K562 (cell line): ENCODE data around the gene CXCR5. TPM values are rescaled to one million over a fixed set of nuclear protein-coding genes. Genes with fewer than 3 reads are reported as not detected.

ENCODE experiments used
- ATAC-seq: fragments of 200-7000 bp; cut with Tn5 transposase; 3 replicates; pipeline ENCODE4 v1.9.1; 2020; ENCODE audit warnings: moderate library complexity
- BruUV-seq: library from RNA; stranded (reverse); fragments of 400-500 nt; replicated peaks from 2 replicates; lab custom pipeline; 2021; lab: Mats Ljungman, UMichigan
- CTCF ChIA-PET: fragments of 300-600 bp; formaldehyde crosslinking; extraction: SDS; loops from one replicate; lab custom pipeline; 2021; ENCODE audit warnings: low intra/inter-chr PET ratio; lab: Yijun Ruan, JAX
- POLR2A ChIA-PET: fragments of 300-600, 350-650 bp; sonication (Branson Sonifier 250); formaldehyde crosslinking; extraction: SDS; loops from one replicate; lab custom pipeline; 2021; ENCODE audit warnings: antibody characterized with exemption, inconsistent platforms; lab: Yijun Ruan, JAX
- DNase-seq, 4 experiments: peaks; one replicate each; pipeline versions ENCODE4 v3.0.0 to v3.0.0-alpha.2; 2011 to 2018; ENCODE audit warnings: low spot score in 3 of 4, mixed read lengths in 3 of 4; ENCODE audit errors: extremely low read depth in 1 of 4
- FAIRE-seq: peaks from 2 replicates; lab custom pipeline; 2011; peaks lifted over from hg19 to GRCh38; lab: Jason Lieb, UNC
- H2AFZ ChIP-seq: 2 replicates; pipeline ENCODE4 v1.6.0; 2011; ENCODE audit warnings: low read depth, low read length, control low read depth, inconsistent platforms
- H3K27ac ChIP-seq: fragments of 200-600 bp; 3 replicates; pipeline ENCODE4 v1.8.0; 2011; ENCODE audit warnings: low read depth, mild to moderate bottlenecking, control low read depth, inconsistent platforms, low read length, moderate library complexity, mixed read lengths; ENCODE audit errors: extremely low read depth
- H3K27me3 ChIP-seq, 2 experiments: fragments of 300-600 bp in 1 of 2; 2 replicates in 1 of 2; 3 replicates in 1 of 2; pipeline versions ENCODE4 v1.6.0 to v1.8.0; 2011; ENCODE audit warnings: inconsistent platforms in 2 of 2, low read length in 2 of 2, mild to moderate bottlenecking in 1 of 2, mixed read lengths in 1 of 2, moderate library complexity in 1 of 2; ENCODE audit not compliant: control insufficient read depth in 2 of 2, insufficient read depth in 2 of 2
- H3K36me3 ChIP-seq: fragments of 300-600 bp; 3 replicates; pipeline ENCODE4 v1.8.0; 2011; ENCODE audit warnings: mild to moderate bottlenecking, low read length, inconsistent platforms; ENCODE audit not compliant: control insufficient read depth, insufficient read depth
- H3K4me1 ChIP-seq, 2 experiments: fragments of 200-600 bp in 1 of 2; replicated peaks in 1 of 2; 2 replicates in 1 of 2; 3 replicates in 1 of 2; pipeline versions ENCODE4 v1.5.1 to v1.8.0; 2011; ENCODE audit warnings: inconsistent platforms in 2 of 2, low read length in 2 of 2, mild to moderate bottlenecking in 1 of 2, mixed read lengths in 1 of 2, moderate library complexity in 1 of 2; ENCODE audit not compliant: control insufficient read depth in 2 of 2, insufficient read depth in 2 of 2
- H3K4me2 ChIP-seq: 2 replicates; pipeline ENCODE4 v1.6.1; 2011; ENCODE audit warnings: low read length, control low read depth, inconsistent platforms, mixed read lengths; ENCODE audit not compliant: insufficient read depth
- H3K4me3 ChIP-seq: fragments of 200-600 bp; sonication (generic), shearing (Covaris generic); 2 replicates; pipeline ENCODE4 v1.5.1; 2016; ENCODE audit warnings: control low read depth, inconsistent platforms
- H3K79me2 ChIP-seq: fragments of 200-600 bp; 3 replicates; pipeline ENCODE4 v1.8.0; 2011; ENCODE audit warnings: low read length, inconsistent platforms; ENCODE audit not compliant: control insufficient read depth, insufficient read depth
- H3K9ac ChIP-seq, 2 experiments: 2 replicates each; pipeline versions ENCODE4 v1.6.0 to v1.6.1; 2011; ENCODE audit warnings: low read depth in 2 of 2, low read length in 2 of 2, control low read depth in 1 of 2, inconsistent platforms in 1 of 2, mild to moderate bottlenecking in 1 of 2, mixed read lengths in 1 of 2; ENCODE audit not compliant: insufficient read depth in 1 of 2
- H3K9me1 ChIP-seq: one replicate; pipeline ENCODE4 v1.6.0; 2011; ENCODE audit warnings: inconsistent platforms, mild to moderate bottlenecking, low read length, moderate library complexity; ENCODE audit not compliant: control insufficient read depth, insufficient read depth
- H3K9me3 ChIP-seq: replicated peaks from 2 replicates; pipeline ENCODE4 v1.5.1; 2011; ENCODE audit warnings: low read depth, low read length, inconsistent platforms; ENCODE audit not compliant: control insufficient read depth, insufficient read depth
- H4K20me1 ChIP-seq: replicated peaks from 2 replicates; pipeline ENCODE4 v1.6.1; 2011; ENCODE audit warnings: low read length, inconsistent platforms, mixed read lengths; ENCODE audit not compliant: control insufficient read depth, insufficient read depth
- L3MBTL2 ChIP-seq: fragments of 450-650 bp; IDR thresholded peaks from 2 replicates; pipeline ENCODE4 v1.6.1; 2016; ENCODE audit warnings: mild to moderate bottlenecking, moderate library complexity
- NFIC ChIP-seq: fragments of 450-650 bp; IDR thresholded peaks from 2 replicates; pipeline ENCODE4 v1.6.1; 2017; ENCODE audit warnings: mild to moderate bottlenecking, inconsistent platforms
- NRF1 ChIP-seq, 2 experiments: fragments of 450-650 bp; IDR thresholded peaks in 1 of 2; conservative IDR thresholded peaks in 1 of 2; 2 replicates each; pipeline ENCODE4 v1.6.1; 2014; ENCODE audit warnings: mild to moderate bottlenecking in 2 of 2
- WGBS: fragments of 100-300 bp; shearing (Covaris generic); methylation state at CpG from one replicate; pipeline ENCODE4 v1.1.6; 2016; ENCODE audit warnings: low coverage, mixed read lengths; ENCODE audit not compliant: insufficient coverage; ENCODE audit errors: missing lambda C conversion rate; 5-methylcytosine and 5-hydroxymethylcytosine counted together
- in situ Hi-C: fragments of 300-500 bp; cut with MboI; formaldehyde crosslinking; loops from 4 replicates; pipeline ENCODE4 v1.15.0; 2018; ENCODE audit warnings: inconsistent platforms, mixed read lengths
- intact Hi-C: fragments of 100-400 bp; cut with micrococcal nuclease; formaldehyde crosslinking; loops from 2 replicates; pipeline ENCODE4 v1.14.2; 2022
- polyA plus RNA-seq, 8 experiments: library from polyadenylated mRNA; depleted of rRNA in 4 of 8; stranded (reverse) in 5 of 8; unstranded in 3 of 8; fragments of >200 nt; fragmentation: Nextera tagmentation in 2 of 8; fragmentation: Illumina TruSeq in 1 of 8; extraction: Ambion mirVana in 2 of 8; extraction: Trizol in 1 of 8; gene quantifications; 2 replicates each; pipeline versions ENCODE4 v1.2.1 to v1.2.3, GENCODE V29; 2011 to 2014; ENCODE audit warnings: inconsistent platforms in 1 of 8, missing spikeins in 1 of 8
- total RNA-seq, 7 experiments: library from RNA; depleted of rRNA in 6 of 7; stranded (reverse); fragments of >200 nt in 6 of 7; fragmentation: Illumina TruSeq in 2 of 7; extraction: Trizol in 2 of 7; gene quantifications; 2 replicates each; pipeline versions ENCODE4 v1.2.1 to v1.2.3, GENCODE V29; 2011 to 2021; ENCODE audit warnings: low replicate concordance in 1 of 7
- TF ChIP-seq, protein P1 (sequence below): fragments of 450-650 bp; IDR thresholded peaks from 2 replicates; pipeline ENCODE4 v1.6.1; 2016; ENCODE audit warnings: low read depth

Gene CXCR5
- total and polyA plus RNA-seq, 9 of the 15 experiments (the other 6 are each of a cell fraction or from before 2014, with no cell fraction given), result 0.03 to 0.06 TPM; not detected in 7

DNA sequence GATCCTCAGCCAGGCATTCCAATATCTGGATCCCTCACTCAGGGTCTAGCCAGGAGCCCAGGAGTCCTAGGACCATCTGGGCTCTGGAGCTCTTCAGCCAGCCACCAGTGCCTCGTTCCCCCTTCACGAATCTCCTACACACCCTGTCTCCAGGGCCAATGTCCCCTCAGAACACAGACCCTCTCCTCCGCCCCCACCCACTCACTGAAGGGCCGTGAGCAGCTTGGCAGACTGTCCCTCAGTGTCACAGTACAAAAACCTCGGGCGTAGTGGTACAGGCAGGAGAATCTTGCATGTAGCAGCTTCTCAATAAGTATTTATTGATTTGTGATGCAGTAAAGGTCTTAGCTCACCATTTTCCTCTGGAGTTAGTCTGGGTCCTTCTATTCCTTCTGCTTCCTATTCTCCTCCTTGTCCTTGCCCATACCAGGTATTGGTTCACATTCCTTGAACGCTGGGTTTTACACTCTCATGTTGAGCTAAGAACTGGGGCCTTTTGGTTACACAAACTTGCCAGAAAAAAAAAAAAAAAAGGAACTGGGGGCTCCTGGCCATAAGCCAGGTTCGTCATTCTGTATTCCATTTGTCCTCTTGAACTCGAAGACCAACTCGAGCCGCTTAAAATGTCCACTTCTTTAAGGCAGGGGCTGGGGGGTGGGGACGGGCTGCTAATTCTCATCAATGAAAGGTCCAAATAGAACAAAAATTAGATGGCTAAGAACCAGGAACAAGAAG lies 2.3 kb downstream of the CXCR5 start:
- in situ Hi-C loops, result no loop called here
- intact Hi-C loops, result no loop called here
- POLR2A ChIA-PET, result interaction anchor here (0.6 to 1.2 kb wide), 8 partner anchors 9 to 199 kb away, joined by 3 to 5 read pairs (median 3); partner anchors contain the start of genes DDX6 and HMBS
- Histone ChIP-seq H4K20me1 (no peaks in the 10 kb centered on the region), H3K9me1 (no peaks in the 10 kb centered on the region), H3K79me2 (no peaks in the 10 kb centered on the region), H3K4me1 (peaks cover 22 to 35% of the 10 kb centered on the region in 2 experiments), H3K27ac (no peak overlapping the region), H2AFZ (0 out of 2 replicates have a peak overlapping the region, but pooled peaks have one; percentile 14), H3K4me2 (no peak overlapping the region), H3K4me3 (no peak overlapping the region), H3K27me3 (no peaks in the 10 kb centered on the region), H3K9me3 (no peaks in the 10 kb centered on the region), H3K36me3 (no peaks in the 10 kb centered on the region), H3K9ac (peak overlapping the region in 1 of 2 experiments; percentile 72; a peak in 2 of 4 replicates)
- BruUV-seq, result no TSS peak
- FAIRE-seq (no peak), ATAC-seq (no peak), DNase-seq (no peak)
- CTCF ChIA-PET, result no interaction called here
- TF ChIP-seq NRF1 (conservative IDR thresholded peaks at IDR 0.05 in 1 of 2, IDR thresholded peaks at IDR 0.05 in 1 of 2), result no peak
- TF ChIP-seq NFIC, result peak; percentile 25; the same call in 1 of the 2 replicates
- 57% methylated on average over 12 of the region's 12 CpGs for WGBS

DNA sequence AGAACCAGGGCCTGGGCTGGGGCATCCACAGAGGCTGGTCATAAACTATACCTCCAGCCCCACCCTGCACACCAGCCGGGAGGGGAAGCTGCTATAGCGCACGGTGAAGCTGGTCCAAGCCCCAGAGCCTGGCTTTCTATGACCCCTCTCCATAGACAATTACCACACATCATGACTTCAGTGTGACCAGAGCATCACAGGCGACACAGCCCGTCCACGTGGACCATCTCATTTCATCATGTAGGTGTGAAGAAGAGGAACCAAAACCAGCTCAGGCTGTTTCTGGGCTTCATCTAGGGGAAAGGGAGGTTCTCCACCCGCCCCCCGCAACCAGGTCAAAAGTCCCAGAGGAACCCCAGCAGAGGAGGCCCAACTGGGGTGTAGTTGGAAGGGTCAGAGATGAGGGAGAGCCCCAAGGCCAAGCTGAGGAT lies 3.0 kb downstream of the CXCR5 start:
- in situ Hi-C loops (no loop called here), intact Hi-C loops (no loop called here)
- ChIA-PET CTCF (no interaction called here), POLR2A (interaction anchor here (0.9 kb wide), 1 partner anchor 198 kb away, joined by 3 read pairs; the partner anchor contains the start of gene HMBS)
- peak overlapping the region; percentile 97 for H2AFZ ChIP-seq
- peaks cover 22 to 35% of the 10 kb centered on the region in 2 experiments for H3K4me1 ChIP-seq
- DNase-seq, result no peak
- H3K27ac ChIP-seq, result no peak overlapping the region
- H3K9ac ChIP-seq, result peak overlapping the region; percentile 74 to 89; a peak in 1 of 4 replicates
- no TSS peak for BruUV-seq
- 85% methylated on average over 8 of the region's 8 CpGs for WGBS
- no peak for ATAC-seq
- no peaks in the 10 kb centered on the region for H3K79me2 ChIP-seq
- no peaks in the 10 kb centered on the region for H3K36me3 ChIP-seq
- TF ChIP-seq, protein P1, sequence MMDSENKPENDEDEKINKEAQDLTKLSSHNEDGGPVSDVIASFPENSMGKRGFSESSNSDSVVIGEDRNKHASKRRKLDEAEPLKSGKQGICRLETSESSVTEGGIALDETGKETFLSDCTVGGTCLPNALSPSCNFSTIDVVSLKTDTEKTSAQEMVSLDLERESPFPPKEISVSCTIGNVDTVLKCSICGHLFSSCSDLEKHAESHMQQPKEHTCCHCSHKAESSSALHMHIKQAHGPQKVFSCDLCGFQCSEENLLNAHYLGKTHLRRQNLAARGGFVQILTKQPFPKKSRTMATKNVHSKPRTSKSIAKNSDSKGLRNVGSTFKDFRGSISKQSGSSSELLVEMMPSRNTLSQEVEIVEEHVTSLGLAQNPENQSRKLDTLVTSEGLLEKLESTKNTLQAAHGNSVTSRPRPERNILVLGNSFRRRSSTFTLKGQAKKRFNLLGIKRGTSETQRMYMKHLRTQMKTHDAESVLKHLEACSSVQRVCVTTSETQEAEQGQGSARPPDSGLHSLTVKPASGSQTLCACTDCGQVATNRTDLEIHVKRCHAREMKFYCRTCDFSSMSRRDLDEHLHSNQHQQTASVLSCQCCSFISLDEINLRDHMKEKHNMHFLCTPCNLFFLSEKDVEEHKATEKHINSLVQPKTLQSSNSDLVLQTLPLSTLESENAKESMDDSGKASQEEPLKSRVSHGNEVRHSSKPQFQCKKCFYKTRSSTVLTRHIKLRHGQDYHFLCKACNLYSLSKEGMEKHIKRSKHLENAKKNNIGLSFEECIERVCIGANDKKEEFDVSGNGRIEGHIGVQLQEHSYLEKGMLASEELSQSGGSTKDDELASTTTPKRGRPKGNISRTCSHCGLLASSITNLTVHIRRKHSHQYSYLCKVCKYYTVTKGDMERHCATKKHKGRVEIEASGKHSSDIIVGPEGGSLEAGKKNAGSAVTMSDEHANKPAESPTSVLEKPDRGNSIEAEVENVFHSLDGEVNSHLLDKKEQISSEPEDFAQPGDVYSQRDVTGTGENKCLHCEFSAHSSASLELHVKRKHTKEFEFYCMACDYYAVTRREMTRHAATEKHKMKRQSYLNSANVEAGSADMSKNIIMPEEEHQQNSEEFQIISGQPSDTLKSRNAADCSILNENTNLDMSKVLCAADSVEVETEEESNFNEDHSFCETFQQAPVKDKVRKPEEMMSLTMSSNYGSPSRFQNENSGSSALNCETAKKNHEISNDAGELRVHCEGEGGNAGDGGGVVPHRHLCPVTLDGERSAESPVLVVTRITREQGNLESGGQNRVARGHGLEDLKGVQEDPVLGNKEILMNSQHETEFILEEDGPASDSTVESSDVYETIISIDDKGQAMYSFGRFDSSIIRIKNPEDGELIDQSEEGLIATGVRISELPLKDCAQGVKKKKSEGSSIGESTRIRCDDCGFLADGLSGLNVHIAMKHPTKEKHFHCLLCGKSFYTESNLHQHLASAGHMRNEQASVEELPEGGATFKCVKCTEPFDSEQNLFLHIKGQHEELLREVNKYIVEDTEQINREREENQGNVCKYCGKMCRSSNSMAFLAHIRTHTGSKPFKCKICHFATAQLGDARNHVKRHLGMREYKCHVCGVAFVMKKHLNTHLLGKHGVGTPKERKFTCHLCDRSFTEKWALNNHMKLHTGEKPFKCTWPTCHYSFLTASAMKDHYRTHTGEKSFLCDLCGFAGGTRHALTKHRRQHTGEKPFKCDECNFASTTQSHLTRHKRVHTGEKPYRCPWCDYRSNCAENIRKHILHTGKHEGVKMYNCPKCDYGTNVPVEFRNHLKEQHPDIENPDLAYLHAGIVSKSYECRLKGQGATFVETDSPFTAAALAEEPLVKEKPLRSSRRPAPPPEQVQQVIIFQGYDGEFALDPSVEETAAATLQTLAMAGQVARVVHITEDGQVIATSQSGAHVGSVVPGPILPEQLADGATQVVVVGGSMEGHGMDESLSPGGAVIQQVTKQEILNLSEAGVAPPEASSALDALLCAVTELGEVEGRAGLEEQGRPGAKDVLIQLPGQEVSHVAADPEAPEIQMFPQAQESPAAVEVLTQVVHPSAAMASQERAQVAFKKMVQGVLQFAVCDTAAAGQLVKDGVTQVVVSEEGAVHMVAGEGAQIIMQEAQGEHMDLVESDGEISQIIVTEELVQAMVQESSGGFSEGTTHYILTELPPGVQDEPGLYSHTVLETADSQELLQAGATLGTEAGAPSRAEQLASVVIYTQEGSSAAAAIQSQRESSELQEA, result no peak
- peak; percentile 49; the same call in 1 of the 2 replicates for TF ChIP-seq L3MBTL2
- FAIRE-seq, result no peak
- H3K27me3 ChIP-seq, result no peaks in the 10 kb centered on the region
- no peak overlapping the region for H3K4me2 ChIP-seq
- H3K9me1 ChIP-seq, result no peaks in the 10 kb centered on the region
- H4K20me1 ChIP-seq, result no peaks in the 10 kb centered on the region
- H3K9me3 ChIP-seq, result no peaks in the 10 kb centered on the region
- H3K4me3 ChIP-seq, result no peak overlapping the region
